IMR-90 (cell line): ENCODE measurements around the gene TPO. TPM values are rescaled to one million over a fixed set of nuclear protein-coding genes. Genes with fewer than 3 reads are reported as not detected.

Experiments
- ATAC-seq: fragments of 200-7000 bp; cut with Tn5 transposase; 2 replicates; pipeline ENCODE4 v1.9.1; 2020; ENCODE audit warnings: low read depth, mild to moderate bottlenecking, moderate library complexity
- BruUV-seq: library from RNA; stranded (reverse); fragments of 400-500 nt; replicated peaks from 2 replicates; lab custom pipeline; 2021; lab: Mats Ljungman, UMichigan
- CTCF ChIA-PET: fragments of 300-600 bp; formaldehyde crosslinking; extraction: SDS; loops from one replicate; lab custom pipeline; 2021; ENCODE audit warnings: antibody characterized with exemption; lab: Yijun Ruan, JAX
- POLR2A ChIA-PET: fragments of 300-600 bp; sonication (Branson Sonifier 250); formaldehyde crosslinking; loops from one replicate; lab custom pipeline; 2022; ENCODE audit warnings: antibody characterized with exemption; ENCODE audit not compliant: unreplicated experiment; lab: Charles Lee
- DNase-seq: peaks from one replicate; pipeline ENCODE4 v3.0.0; 2013
- H2AFZ ChIP-seq: replicated peaks from 2 replicates; pipeline ENCODE3; 2013; ENCODE audit warnings: low read length, mild to moderate bottlenecking; ENCODE audit not compliant: poor library complexity
- H2AK5ac ChIP-seq: 2 replicates; pipeline ENCODE4 v1.6.1; 2013; ENCODE audit warnings: low read depth, low read length, inconsistent platforms
- H2AK9ac ChIP-seq: replicated peaks from 2 replicates; pipeline ENCODE3; 2013; ENCODE audit warnings: mild to moderate bottlenecking, low read depth, low read length, moderate library complexity; ENCODE audit not compliant: poor library complexity
- H2BK120ac ChIP-seq: 2 replicates; pipeline ENCODE4 v1.6.1; 2013; ENCODE audit warnings: low read depth, low read length, inconsistent platforms
- H2BK15ac ChIP-seq: 3 replicates; pipeline ENCODE4 v1.6.1; 2013; ENCODE audit warnings: low read depth, low read length, inconsistent platforms
- H2BK20ac ChIP-seq: 2 replicates; pipeline ENCODE4 v1.6.1; 2013; ENCODE audit warnings: low read depth, mild to moderate bottlenecking, inconsistent platforms, low read length, moderate library complexity
- H2BK5ac ChIP-seq: 2 replicates; pipeline ENCODE4 v1.6.1; 2013; ENCODE audit warnings: mild to moderate bottlenecking, low read depth, low read length, inconsistent platforms; ENCODE audit not compliant: poor library complexity, severe bottlenecking
- H3K14ac ChIP-seq: replicated peaks from 2 replicates; pipeline ENCODE4 v1.6.1; 2013; ENCODE audit warnings: low read depth, low read length, inconsistent platforms
- H3K18ac ChIP-seq: 2 replicates; pipeline ENCODE4 v1.6.1; 2013; ENCODE audit warnings: low read depth, low read length, control low read depth
- H3K23ac ChIP-seq: 2 replicates; pipeline ENCODE4 v1.6.1; 2013; ENCODE audit warnings: low read depth, low read length, inconsistent platforms
- H3K27ac ChIP-seq: 2 replicates; pipeline ENCODE4 v1.5.1; 2013; ENCODE audit warnings: mild to moderate bottlenecking, control low read depth, low read length; ENCODE audit not compliant: insufficient read depth
- H3K27me3 ChIP-seq: 2 replicates; pipeline ENCODE4 v1.6.1; 2013; ENCODE audit warnings: low read length; ENCODE audit not compliant: control insufficient read depth, insufficient read depth
- H3K36me3 ChIP-seq: 2 replicates; pipeline ENCODE4 v1.6.1; 2013; ENCODE audit warnings: low read length, mixed read lengths; ENCODE audit not compliant: control insufficient read depth, insufficient read depth
- H3K4ac ChIP-seq: 2 replicates; pipeline ENCODE4 v1.6.1; 2013; ENCODE audit warnings: low read depth, low read length, inconsistent platforms
- H3K4me1 ChIP-seq: 2 replicates; pipeline ENCODE4 v1.6.1; 2013; ENCODE audit warnings: low read length, mixed read lengths; ENCODE audit not compliant: control insufficient read depth, insufficient read depth
- H3K4me2 ChIP-seq: 2 replicates; pipeline ENCODE4 v1.6.1; 2013; ENCODE audit warnings: low read depth, mild to moderate bottlenecking, control low read depth, low read length, moderate library complexity
- H3K4me3 ChIP-seq: 2 replicates; pipeline ENCODE4 v1.5.1; 2013; ENCODE audit warnings: low read depth, mild to moderate bottlenecking, control low read depth, low read length, moderate library complexity; ENCODE audit not compliant: insufficient read depth
- H3K56ac ChIP-seq: 2 replicates; pipeline ENCODE4 v1.6.1; 2013; ENCODE audit warnings: low read length, inconsistent platforms; ENCODE audit not compliant: insufficient read depth; ENCODE audit errors: extremely low read depth
- H3K79me1 ChIP-seq, 2 experiments: 2 replicates each; pipeline ENCODE4 v1.6.1; 2013; ENCODE audit warnings: low read length in 2 of 2, inconsistent platforms in 1 of 2, low read depth in 1 of 2
- H3K9ac ChIP-seq: 2 replicates; pipeline ENCODE4 v1.6.1; 2013; ENCODE audit warnings: low read depth, low read length, control low read depth
- H3K9me1 ChIP-seq: 2 replicates; pipeline ENCODE4 v1.6.1; 2013; ENCODE audit warnings: low read length, inconsistent platforms; ENCODE audit not compliant: insufficient read depth
- H3K9me3 ChIP-seq: 2 replicates; pipeline ENCODE4 v1.6.1; 2013; ENCODE audit warnings: low read length; ENCODE audit not compliant: control insufficient read depth, insufficient read depth
- H4K20me1 ChIP-seq: 2 replicates; pipeline ENCODE4 v1.6.1; 2013; ENCODE audit warnings: low read length, inconsistent platforms; ENCODE audit not compliant: insufficient read depth
- H4K5ac ChIP-seq: 2 replicates; pipeline ENCODE4 v1.6.1; 2013; ENCODE audit warnings: mild to moderate bottlenecking, low read depth, low read length, control low read depth
- H4K8ac ChIP-seq, 2 experiments: 2 replicates each; pipeline ENCODE4 v1.6.1; 2013; ENCODE audit warnings: low read depth in 2 of 2, low read length in 2 of 2, control low read depth in 1 of 2, inconsistent platforms in 1 of 2
- H4K91ac ChIP-seq: 2 replicates; pipeline ENCODE4 v1.6.1; 2013; ENCODE audit warnings: low read depth, low read length, inconsistent platforms; ENCODE audit not compliant: insufficient read depth
- CHD1 ChIP-seq: IDR thresholded peaks from 2 replicates; pipeline ENCODE4 v1.6.1; 2012; ENCODE audit warnings: low read depth, low read length, improper control_type of control experiment
- RCOR1 ChIP-seq: IDR thresholded peaks from 2 replicates; pipeline ENCODE4 v1.6.1; 2012; ENCODE audit warnings: mild to moderate bottlenecking, low read length, improper control_type of control experiment; ENCODE audit not compliant: insufficient replicate concordance
- WGBS, 2 experiments: methylation state at CpG; one replicate each; pipeline versions ENCODE4 v1.1.5 to v1.1.7; 2013; ENCODE audit warnings: missing lambda C conversion rate in 2 of 2; ENCODE audit not compliant: insufficient read length in 1 of 2; ENCODE audit errors: extremely low coverage in 2 of 2; 5-methylcytosine and 5-hydroxymethylcytosine counted together
- dilution Hi-C: fragments of 300-500 bp; cut with HindIII; formaldehyde crosslinking; loops from one replicate; pipeline ENCODE4 v1.14.3; 2018; ENCODE audit warnings: low sequenced_read_pairs; ENCODE audit not compliant: unreplicated experiment
- in situ Hi-C: fragments of 300-500 bp; cut with MboI; formaldehyde crosslinking; loops from 3 replicates; pipeline ENCODE4 v1.14.3; 2019; ENCODE audit warnings: low sequenced_read_pairs, inconsistent platforms, mixed read lengths
- intact Hi-C: fragments of 100-400 bp; cut with micrococcal nuclease; formaldehyde crosslinking; loops from 2 replicates; pipeline ENCODE4 v1.10.0; 2022
- polyA plus RNA-seq, 3 experiments: library from polyadenylated mRNA; depleted of rRNA; stranded (reverse); fragments of >200 nt; gene quantifications; 2 replicates each; pipeline ENCODE4 v1.2.3, GENCODE V29; 2012; ENCODE audit warnings: low replicate concordance in 1 of 3
- total RNA-seq: library from RNA; depleted of rRNA; stranded (reverse); fragments of >200 nt; gene quantifications from 2 replicates; pipeline ENCODE4 v1.2.3, GENCODE V29; 2012
- TF ChIP-seq, protein P1 (sequence below): fragments of 150-350 bp; IDR thresholded peaks from 2 replicates; pipeline ENCODE4 v1.6.1; 2016; ENCODE audit warnings: low read depth, mild to moderate bottlenecking, low read length, moderate library complexity, borderline replicate concordance
- TF ChIP-seq, protein P2 (sequence below): conservative IDR thresholded peaks from 2 replicates; pipeline ENCODE4 v1.5.1; 2012; ENCODE audit warnings: mild to moderate bottlenecking, low read depth, low read length, improper control_type of control experiment

Gene TPO
- total and polyA plus RNA-seq, 2 of the 4 experiments (the other 2 are of a cell fraction): not detected

DNA sequence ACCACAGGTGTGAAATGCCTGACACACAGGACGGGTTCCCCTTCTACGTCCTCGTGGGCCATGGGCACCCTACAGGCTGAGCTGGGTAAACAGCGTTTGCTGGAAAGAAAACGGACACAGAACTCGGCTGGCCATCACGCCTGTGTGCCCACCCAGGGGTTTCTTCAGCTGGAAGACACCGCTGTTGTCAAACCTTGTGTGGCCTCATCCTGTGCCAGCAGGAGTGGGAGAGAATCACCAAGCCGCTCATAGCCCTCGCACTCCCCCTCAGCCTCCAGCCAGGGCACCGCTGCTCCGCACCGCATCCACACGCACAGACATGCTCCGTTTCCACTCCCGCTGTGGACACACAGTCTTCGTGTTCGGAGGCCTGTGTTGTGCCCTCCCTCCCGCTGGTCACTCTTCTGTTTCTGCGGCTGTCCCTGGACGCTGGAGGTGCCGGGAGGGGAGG is 169.7 kb downstream of the TPO start:
- peaks cover 5% of the 10 kb centered on the region for H3K4me1 ChIP-seq
- peaks cover 18% of the 10 kb centered on the region; the same call in 1 of the 2 replicates for H3K27me3 ChIP-seq
- no peak overlapping the region for H3K14ac ChIP-seq
- H3K36me3 ChIP-seq: no peaks in the 10 kb centered on the region
- 85% methylated on average over 16 of the region's 22 CpGs; no CpG with 5 or more reads in 1 of the 2 experiments for WGBS, 2 experiments
- no peak overlapping the region for H2BK15ac ChIP-seq
- no peak overlapping the region for H4K8ac ChIP-seq
- no peak overlapping the region for H2BK120ac ChIP-seq
- H3K79me1 ChIP-seq: no peaks in the 10 kb centered on the region
- no TSS peak for BruUV-seq
- H3K4me2 ChIP-seq: no peak overlapping the region
- H2AFZ ChIP-seq: no peak overlapping the region
- dilution Hi-C loops: no loop called here
- no peaks in the 10 kb centered on the region; the same call in 1 of the 2 replicates for H4K20me1 ChIP-seq
- H3K27ac ChIP-seq: no peak overlapping the region
- no peak overlapping the region for H3K9ac ChIP-seq
- TF ChIP-seq, protein P1, sequence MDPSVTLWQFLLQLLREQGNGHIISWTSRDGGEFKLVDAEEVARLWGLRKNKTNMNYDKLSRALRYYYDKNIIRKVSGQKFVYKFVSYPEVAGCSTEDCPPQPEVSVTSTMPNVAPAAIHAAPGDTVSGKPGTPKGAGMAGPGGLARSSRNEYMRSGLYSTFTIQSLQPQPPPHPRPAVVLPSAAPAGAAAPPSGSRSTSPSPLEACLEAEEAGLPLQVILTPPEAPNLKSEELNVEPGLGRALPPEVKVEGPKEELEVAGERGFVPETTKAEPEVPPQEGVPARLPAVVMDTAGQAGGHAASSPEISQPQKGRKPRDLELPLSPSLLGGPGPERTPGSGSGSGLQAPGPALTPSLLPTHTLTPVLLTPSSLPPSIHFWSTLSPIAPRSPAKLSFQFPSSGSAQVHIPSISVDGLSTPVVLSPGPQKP: no peak
- no peak for TF ChIP-seq RCOR1
- TF ChIP-seq, protein P2, sequence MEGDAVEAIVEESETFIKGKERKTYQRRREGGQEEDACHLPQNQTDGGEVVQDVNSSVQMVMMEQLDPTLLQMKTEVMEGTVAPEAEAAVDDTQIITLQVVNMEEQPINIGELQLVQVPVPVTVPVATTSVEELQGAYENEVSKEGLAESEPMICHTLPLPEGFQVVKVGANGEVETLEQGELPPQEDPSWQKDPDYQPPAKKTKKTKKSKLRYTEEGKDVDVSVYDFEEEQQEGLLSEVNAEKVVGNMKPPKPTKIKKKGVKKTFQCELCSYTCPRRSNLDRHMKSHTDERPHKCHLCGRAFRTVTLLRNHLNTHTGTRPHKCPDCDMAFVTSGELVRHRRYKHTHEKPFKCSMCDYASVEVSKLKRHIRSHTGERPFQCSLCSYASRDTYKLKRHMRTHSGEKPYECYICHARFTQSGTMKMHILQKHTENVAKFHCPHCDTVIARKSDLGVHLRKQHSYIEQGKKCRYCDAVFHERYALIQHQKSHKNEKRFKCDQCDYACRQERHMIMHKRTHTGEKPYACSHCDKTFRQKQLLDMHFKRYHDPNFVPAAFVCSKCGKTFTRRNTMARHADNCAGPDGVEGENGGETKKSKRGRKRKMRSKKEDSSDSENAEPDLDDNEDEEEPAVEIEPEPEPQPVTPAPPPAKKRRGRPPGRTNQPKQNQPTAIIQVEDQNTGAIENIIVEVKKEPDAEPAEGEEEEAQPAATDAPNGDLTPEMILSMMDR: no peak
- TF ChIP-seq CHD1: no peak
- H3K18ac ChIP-seq: no peak overlapping the region
- in situ Hi-C loops: loop anchor here (25.0 kb wide), 1 partner anchor 179 kb away; no protein-coding TSS in a partner anchor
- intact Hi-C loops: no loop called here
- H3K56ac ChIP-seq: no peak overlapping the region
- 0 out of 2 replicates have a peak, but pooled peaks cover 6% of the 10 kb centered on the region for H3K9me1 ChIP-seq
- H4K5ac ChIP-seq: no peak overlapping the region
- ChIA-PET POLR2A (interaction anchor here (0.5 kb wide), 1 partner anchor 28 kb away, joined by 3 read pairs; no protein-coding TSS in a partner anchor), CTCF (no interaction called here)
- H2BK20ac ChIP-seq: no peak overlapping the region
- H4K91ac ChIP-seq: no peak overlapping the region
- H2AK5ac ChIP-seq: no peak overlapping the region
- H3K4me3 ChIP-seq: no peak overlapping the region
- H3K4ac ChIP-seq: no peak overlapping the region
- DNase-seq: no peak
- ATAC-seq: no peak
- H2AK9ac ChIP-seq: no peak overlapping the region
- H3K23ac ChIP-seq: no peak overlapping the region
- H2BK5ac ChIP-seq: no peak overlapping the region
- H3K9me3 ChIP-seq: no peaks in the 10 kb centered on the region
